Measurements from ENCODE around the gene KIDINS220. TPM values are rescaled to one million over a fixed set of nuclear protein-coding genes. Genes with fewer than 3 reads are reported as not detected.

The KIDINS220 gene
- polyA plus RNA-seq, 2 of the 4 experiments (the other 2 are of a cell fraction) = 16.4 to 45.9 TPM

GRCh38 chr2:8767324-8767723 is 70.1 kb downstream of the KIDINS220 start:
- DNase-seq (ENCODE audit: low read depth in 1 of 2, low spot score in 1 of 2) (no peak), FAIRE-seq (peak; percentile 7), ATAC-seq (no peak)
- Histone ChIP-seq H3K4me2 (no peak overlapping the region), H3K9me3 (no peaks in the 10 kb centered on the region), H3K4me3 (no peak overlapping the region), H3K27ac (no peak overlapping the region), H3K4me1 (no peaks in the 10 kb centered on the region; the same call in 2 of the 3 replicates)
- CTCF ChIA-PET = interaction anchor here (0.5 to 0.8 kb wide), 3 partner anchors 14 to 1445 kb away, joined by 3 read pairs; no protein-coding TSS in a partner anchor
- POLR2A ChIA-PET = no interaction called here
- TF ChIP-seq CHD4 (IDR thresholded peaks at IDR 0.05; ENCODE audit: borderline replicate concordance) (no peak), MAZ (IDR thresholded peaks at IDR 0.05; ENCODE audit: borderline replicate concordance, low read depth, low read length) (no peak), RNF2 (IDR thresholded peaks at IDR 0.05; ENCODE audit: borderline replicate concordance, low read depth) (no peak), PHF8 (IDR thresholded peaks at IDR 0.05; ENCODE audit: borderline replicate concordance, low read depth) (no peak), HOXB5 (CRISPR knock-in tag; IDR thresholded peaks at IDR 0.05) (no peak), RAD21 (conservative IDR thresholded peaks at IDR 0.05 in 1 of 2, IDR thresholded peaks at IDR 0.05 in 1 of 2) (no peak)
- 97% methylated on average over 1 of the region's 1 CpG for WGBS (ENCODE audit: missing lambda C conversion rate)

- 87% methylated on average over 1 of the region's 1 CpG for WGBS (ENCODE audit: missing lambda C conversion rate)
- H3K4me1 ChIP-seq = no peaks in the 10 kb centered on the region
- POLR2A ChIA-PET = no interaction called here
- DNase-seq (ENCODE audit: low read depth in 1 of 2, low spot score in 1 of 2) = peak; percentile 49 to 56
- ATAC-seq = peak in 1 of 2 experiments; percentile 74; a peak in 2 of 6 replicates
- peaks cover under 1% of the 10 kb centered on the region; the same call in 2 of the 3 replicates for H3K9me3 ChIP-seq
- H3K27ac ChIP-seq = no peak overlapping the region
- no peak overlapping the region for H3K4me2 ChIP-seq
- TF ChIP-seq CTCF (IDR thresholded peaks at IDR 0.05) (peak; percentile 86), RFX5 (IDR thresholded peaks at IDR 0.05) (no peak), RAD21 (conservative IDR thresholded peaks at IDR 0.05 in 1 of 2, IDR thresholded peaks at IDR 0.05 in 1 of 2) (peak; percentile 84 to 87), SMC3 (IDR thresholded peaks at IDR 0.05) (peak; percentile 78)
- CTCF ChIA-PET = interaction anchor here (0.6 to 2.4 kb wide), 13 partner anchors 10 to 1658 kb away, joined by 3 to 17 read pairs (median 3); no protein-coding TSS in a partner anchor
- H3K4me3 ChIP-seq = no peak overlapping the region
- FAIRE-seq = peak; percentile 49
These were observed 75.8 kb downstream of the KIDINS220 start for GRCh38 chr2:8761529-8762164.

- ChIA-PET POLR2A (no interaction called here), CTCF (interaction anchor here (0.7 to 1.5 kb wide), 4 partner anchors 16 to 63 kb away, joined by 3 to 6 read pairs (median 4); no protein-coding TSS in a partner anchor)
- Histone ChIP-seq H3K9me3 (peaks cover 10% of the 10 kb centered on the region; the same call in 2 of the 3 replicates), H3K4me2 (no peak overlapping the region), H3K4me1 (no peaks in the 10 kb centered on the region), H3K4me3 (no peak overlapping the region), H3K27ac (no peak overlapping the region)
- no peak for FAIRE-seq
- ATAC-seq = no peak
- 77% methylated on average over 5 of the region's 5 CpGs for WGBS (ENCODE audit: missing lambda C conversion rate)
- TF ChIP-seq CBX2 (IDR thresholded peaks at IDR 0.05; ENCODE audit: borderline replicate concordance, low read depth) = no peak
- no peak for TF ChIP-seq FOXS1 (CRISPR knock-in tag; IDR thresholded peaks at IDR 0.05)
- no peak for TF ChIP-seq HOXB13 (CRISPR knock-in tag; IDR thresholded peaks at IDR 0.05; ENCODE audit: low read depth)
- DNase-seq (ENCODE audit: low read depth in 1 of 2, low spot score in 1 of 2) = no peak
These were observed 80.7 kb downstream of the KIDINS220 start for GRCh38 chr2:8756716-8757115.

- no peak for TF ChIP-seq FOXS1 (CRISPR knock-in tag; IDR thresholded peaks at IDR 0.05)
- no peak for TF ChIP-seq KDM1A (IDR thresholded peaks at IDR 0.05; ENCODE audit: low read depth)
- TF ChIP-seq HEYL (CRISPR knock-in tag; IDR thresholded peaks at IDR 0.05) = no peak
- no peak for TF ChIP-seq NPAS2 (CRISPR knock-in tag; IDR thresholded peaks at IDR 0.05; ENCODE audit: borderline replicate concordance)
- no peak for TF ChIP-seq RNF2 (IDR thresholded peaks at IDR 0.05; ENCODE audit: borderline replicate concordance, low read depth)
- no peak for TF ChIP-seq CBX8 (IDR thresholded peaks at IDR 0.05)
- no peak for TF ChIP-seq MYC (IDR thresholded peaks at IDR 0.05; ENCODE audit: borderline replicate concordance, low read length)
- no peak for TF ChIP-seq MAZ (IDR thresholded peaks at IDR 0.05; ENCODE audit: borderline replicate concordance, low read depth, low read length)
- no peak for TF ChIP-seq POLR2A (IDR thresholded peaks at IDR 0.05; ENCODE audit: low read length)
- TF ChIP-seq BHLHE40 (IDR thresholded peaks at IDR 0.05; ENCODE audit: low read depth, low read length) = no peak
- no peak for TF ChIP-seq RARB (CRISPR knock-in tag; IDR thresholded peaks at IDR 0.05)
- no peak for TF ChIP-seq ATOH8 (CRISPR knock-in tag; IDR thresholded peaks at IDR 0.05; ENCODE audit: low read depth)
- no peak for TF ChIP-seq CTCF (IDR thresholded peaks at IDR 0.05)
- TF ChIP-seq HOXB5 (CRISPR knock-in tag; IDR thresholded peaks at IDR 0.05) = no peak
- no peak for TF ChIP-seq TFCP2L1 (CRISPR knock-in tag; IDR thresholded peaks at IDR 0.05)
- FAIRE-seq (no peak), ATAC-seq (no peak), DNase-seq (ENCODE audit: low read depth in 1 of 2, low spot score in 1 of 2) (no peak)
- ChIA-PET CTCF (interaction anchor here (0.7 to 1.5 kb wide), 4 partner anchors 15 to 63 kb away, joined by 3 to 6 read pairs (median 4); no protein-coding TSS in a partner anchor), POLR2A (no interaction called here)
- H3K4me3 ChIP-seq = no peak overlapping the region
- H3K4me1 ChIP-seq = no peaks in the 10 kb centered on the region
- H3K27ac ChIP-seq = no peak overlapping the region
- H3K9me3 ChIP-seq = peaks cover 10% of the 10 kb centered on the region; the same call in 2 of the 3 replicates
- H3K4me2 ChIP-seq = no peak overlapping the region
These were observed 81.2 kb downstream of the KIDINS220 start for GRCh38 chr2:8756230-8756629.
